Pons (tissue), 1 donor: Measurements from ENCODE around the gene PWP2.
"Not testable (repeated sequence)": the region's sequence is repeated elsewhere in the genome, so short reads cannot be mapped to it uniquely, and the experiment has no call there.

Experiments used
- DNase-seq: peaks from one replicate; pipeline ENCODE4 v3.0.0-alpha.2; 2016; ENCODE audit warnings: low spot score

Gene PWP2

DNA sequence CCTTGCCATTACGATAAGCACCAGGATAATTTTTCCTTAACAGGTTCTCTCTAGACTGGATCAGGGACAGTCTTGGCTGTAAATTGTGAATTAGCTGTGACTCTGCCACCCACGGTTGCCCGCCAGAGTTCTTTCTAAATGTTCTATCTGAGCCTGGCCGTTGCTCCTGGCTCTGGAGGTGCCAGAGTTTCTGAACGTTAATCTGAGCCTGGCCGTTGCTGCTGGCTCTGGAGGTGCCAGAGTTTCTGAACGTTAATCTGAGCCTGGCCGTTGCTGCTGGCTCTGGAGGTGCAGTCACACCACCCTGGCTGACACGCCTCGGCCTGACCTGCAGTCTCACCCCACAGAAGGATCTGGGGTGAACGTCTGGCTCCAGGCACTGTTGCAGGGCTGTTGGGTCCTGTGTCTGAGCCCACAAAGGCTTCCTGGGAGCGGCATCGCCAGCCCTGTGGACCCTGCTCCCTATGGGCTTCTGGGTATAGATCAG lies 56.0 kb downstream of the PWP2 start:
- DNase-seq = not testable (repeated sequence)

DNA sequence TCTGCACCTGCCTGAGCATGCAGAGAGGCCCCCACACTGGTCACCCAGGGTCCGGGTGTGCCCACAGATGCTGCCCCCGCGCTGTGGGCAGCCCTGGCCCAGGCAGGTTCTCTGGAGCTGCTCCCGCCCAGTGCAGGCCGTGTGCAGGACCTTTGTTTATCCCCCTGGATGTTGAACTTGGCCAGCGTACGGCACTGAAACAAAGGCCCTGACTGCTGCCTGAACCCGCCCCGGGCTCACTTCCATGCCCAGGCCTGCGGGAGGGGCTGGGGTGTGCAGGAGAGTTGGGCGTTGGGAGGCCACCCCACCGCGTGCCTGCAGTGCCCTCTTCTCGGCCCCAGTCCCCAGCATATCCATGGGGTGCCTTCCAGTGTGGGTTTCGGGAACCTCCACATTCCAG lies 58.7 kb downstream of the PWP2 start:
- not testable (repeated sequence) for DNase-seq

DNA sequence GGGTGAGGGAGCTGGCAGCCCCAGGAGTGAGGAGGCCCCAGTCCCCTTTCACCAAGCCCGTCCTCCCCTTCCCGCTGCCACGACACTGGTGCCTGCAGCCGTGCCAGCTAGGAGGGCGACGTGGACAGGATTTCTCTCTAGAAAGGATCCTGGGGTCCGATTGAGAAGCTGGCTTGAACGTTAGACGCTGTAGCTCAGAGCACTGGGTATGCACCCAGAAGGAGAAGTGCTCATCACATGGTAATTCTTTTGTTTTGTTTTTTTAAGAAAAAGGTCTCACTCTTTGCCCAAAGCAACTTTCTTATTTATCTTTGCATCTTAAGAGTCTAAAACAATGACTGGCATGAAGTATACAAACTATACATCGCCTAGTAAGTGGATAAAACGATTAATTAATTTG lies 60.3 kb downstream of the PWP2 start:
- not testable (repeated sequence) for DNase-seq

DNA sequence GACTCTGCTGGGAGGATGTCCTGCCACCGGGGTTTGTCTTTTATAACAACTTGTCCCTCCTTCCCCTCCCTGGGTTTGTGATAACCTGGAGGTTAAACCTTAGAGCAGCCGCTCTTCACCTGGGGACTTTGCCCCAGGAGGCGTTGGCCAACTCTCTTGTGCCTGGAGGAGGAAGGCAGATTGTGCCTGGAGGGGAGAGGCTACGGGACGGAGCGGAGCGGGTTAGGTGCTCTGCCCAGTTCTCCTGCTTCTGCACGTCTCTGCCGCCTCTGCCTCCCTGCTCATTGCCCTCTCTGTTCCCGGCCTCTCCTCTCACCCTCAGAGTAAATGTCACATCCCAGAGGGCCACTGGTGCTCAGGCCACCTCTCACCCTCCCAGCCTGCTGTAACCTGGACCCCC lies 63.1 kb downstream of the PWP2 start:
- not testable (repeated sequence) for DNase-seq

DNA sequence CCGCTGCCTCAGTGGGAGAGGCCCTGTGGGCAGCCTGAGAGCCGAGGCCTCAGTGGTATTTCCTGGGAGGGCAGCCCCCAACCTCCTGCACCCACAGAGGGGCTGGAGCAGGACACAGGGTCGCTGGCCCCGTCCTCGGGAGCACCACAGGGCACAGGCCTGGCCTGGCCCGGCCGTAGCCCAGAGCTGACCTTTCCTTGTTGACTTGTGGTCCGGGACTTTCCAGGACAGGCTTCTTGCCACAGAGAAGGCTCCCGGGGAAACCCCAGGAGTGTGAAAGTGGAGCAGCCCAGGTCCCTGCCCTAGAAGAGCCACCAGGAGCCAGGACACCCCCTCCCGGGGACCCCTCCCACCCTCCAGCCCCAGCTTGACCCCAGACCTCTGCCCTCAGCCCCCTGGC lies 63.7 kb downstream of the PWP2 start:
- not testable (repeated sequence) for DNase-seq

DNA sequence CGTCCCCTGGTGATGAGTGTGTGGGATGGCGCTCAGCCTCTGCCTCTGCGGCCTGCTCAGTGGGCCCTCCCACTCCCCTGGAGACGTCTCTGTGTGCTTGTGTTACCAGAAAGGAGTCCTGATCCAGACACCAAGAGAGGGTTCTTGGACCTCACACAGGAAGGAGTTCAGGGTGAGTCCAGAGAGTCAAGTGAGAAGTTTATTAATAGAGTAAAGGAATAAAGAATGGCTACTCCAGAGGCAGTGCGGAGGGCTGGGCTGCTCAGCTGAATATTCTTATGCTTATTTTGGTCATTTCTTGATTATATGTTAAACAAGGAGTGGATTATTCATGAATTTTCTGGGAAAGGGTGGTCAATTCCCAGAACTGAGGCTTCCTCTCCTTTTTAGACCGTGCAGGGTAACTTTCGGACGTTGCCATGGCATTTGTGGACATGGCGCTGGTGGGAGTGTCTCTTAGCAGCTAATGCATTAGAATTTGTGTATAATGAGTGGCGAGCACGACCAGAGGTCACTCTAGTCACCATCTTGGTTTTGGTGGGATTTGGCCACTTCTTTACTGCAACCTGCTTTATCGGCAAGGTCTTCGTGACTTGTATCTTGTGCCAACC lies 64.9 kb downstream of the PWP2 start:
- not testable (repeated sequence) for DNase-seq

DNA sequence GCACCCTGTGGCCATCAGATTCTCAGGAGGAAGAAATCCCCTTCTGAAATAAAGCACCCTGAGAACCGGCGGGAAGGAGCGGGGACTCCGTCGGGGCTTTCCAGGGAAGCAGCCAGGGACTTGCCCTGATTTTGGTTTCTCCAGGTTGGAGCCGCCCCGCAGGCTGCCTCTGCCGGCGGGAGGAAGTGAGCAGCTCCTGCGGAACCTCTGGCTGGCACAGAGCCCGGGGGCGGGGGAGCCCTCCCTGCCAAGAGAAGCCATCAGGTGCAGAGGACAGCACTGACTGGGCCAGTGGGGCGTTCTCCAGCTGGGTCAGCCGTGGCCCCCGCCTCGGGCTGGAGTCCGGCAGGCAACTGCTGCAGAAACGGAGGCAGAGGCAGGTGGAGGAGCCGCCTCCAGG lies 65.5 kb downstream of the PWP2 start:
- not testable (repeated sequence) for DNase-seq

DNA sequence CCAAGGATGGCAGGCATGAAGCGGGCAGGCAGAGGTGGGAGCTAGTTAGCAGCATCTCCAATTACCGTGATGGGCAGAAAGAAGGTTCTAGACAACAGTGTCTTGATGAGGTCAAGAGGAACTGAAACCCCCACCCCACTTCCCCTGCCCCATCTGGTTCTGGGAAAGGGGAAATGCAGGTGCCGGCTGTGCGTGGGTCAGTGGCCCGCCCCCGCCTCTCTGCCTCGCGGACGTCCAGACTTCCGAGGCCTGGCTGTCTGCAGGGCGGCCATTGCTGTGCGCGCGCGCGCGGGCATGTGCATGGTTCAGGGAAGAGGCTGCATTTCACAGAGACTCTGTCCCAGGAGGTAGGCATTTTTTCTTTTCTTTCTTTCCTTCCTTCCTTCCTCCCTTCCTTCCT lies 68.0 kb downstream of the PWP2 start:
- not testable (repeated sequence) for DNase-seq

DNA sequence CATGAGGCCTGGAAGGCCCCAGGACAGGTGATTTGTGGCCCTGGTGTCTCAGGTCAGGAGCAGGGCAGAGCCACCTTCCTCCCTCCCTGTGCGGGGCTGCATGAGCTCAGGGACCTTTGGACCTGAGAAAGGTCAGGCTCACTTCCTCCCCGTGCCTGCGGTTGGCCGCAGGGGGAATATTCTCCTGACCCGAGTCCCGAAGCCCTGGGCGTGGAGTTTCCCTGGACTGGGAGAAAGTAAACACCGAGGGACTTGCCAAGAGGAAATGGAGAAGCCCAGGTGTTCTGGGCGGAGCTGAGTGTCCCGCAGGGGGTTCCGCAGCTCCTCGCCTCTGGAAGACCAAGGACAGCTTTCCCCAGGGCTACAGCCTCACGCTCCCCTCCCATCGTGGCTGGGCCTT lies 68.9 kb downstream of the PWP2 start:
- DNase-seq = not testable (repeated sequence)
